SK-N-SH treated with all-trans-retinoic acid at 6 μM for 48 hours (cell line): ENCODE results near the gene SLC4A1AP.

Experiments used
- ATAC-seq: fragments of 200-7000 bp; cut with Tn5 transposase; 3 replicates; pipeline ENCODE4 v1.9.1; 2020; ENCODE audit warnings: mild to moderate bottlenecking, moderate library complexity
- ARNTL ChIP-seq: fragments of 450-650 bp; formaldehyde crosslinking; IDR thresholded peaks from 2 replicates; pipeline ENCODE4 v1.5.0; 2020; ENCODE audit warnings: low read depth, mild to moderate bottlenecking, moderate library complexity, borderline replicate concordance
- BACH2 ChIP-seq: fragments of 250-450 bp; sonication (Bioruptor Pico); IDR thresholded peaks from 2 replicates; pipeline ENCODE4 v1.9.0; 2021; ENCODE audit warnings: mild to moderate bottlenecking, borderline replicate concordance
- CSDC2 ChIP-seq: fragments of 250-450 bp; sonication (Bioruptor Pico); IDR thresholded peaks from 2 replicates; pipeline ENCODE4 v1.5.0; 2020; ENCODE audit warnings: mild to moderate bottlenecking, moderate library complexity
- ESRRG ChIP-seq: fragments of 250-450 bp; sonication (Bioruptor Pico); IDR thresholded peaks from 2 replicates; pipeline ENCODE4 v1.6.1; 2021; ENCODE audit warnings: mild to moderate bottlenecking
- GLIS3 ChIP-seq: fragments of 250-450 bp; sonication (Bioruptor Pico); IDR thresholded peaks from 2 replicates; pipeline ENCODE4 v1.5.0; 2020; ENCODE audit warnings: mild to moderate bottlenecking, moderate library complexity
- ISL1 ChIP-seq: fragments of 250-450 bp; sonication (Bioruptor Pico); IDR thresholded peaks from 2 replicates; pipeline ENCODE4 v2.1.2; 2022; ENCODE audit warnings: mild to moderate bottlenecking, moderate library complexity
- OSR1 ChIP-seq: fragments of 250-450 bp; sonication (Bioruptor Pico); IDR thresholded peaks from 2 replicates; pipeline ENCODE4 v1.8.0; 2022; ENCODE audit warnings: moderate library complexity, mild to moderate bottlenecking, inconsistent platforms
- PATZ1 ChIP-seq: fragments of 250-450 bp; sonication (Bioruptor Pico); IDR thresholded peaks from 2 replicates; pipeline ENCODE4 v1.8.0; 2020; ENCODE audit warnings: mild to moderate bottlenecking, moderate library complexity, borderline replicate concordance
- POU6F1 ChIP-seq: fragments of 250-450 bp; sonication (Bioruptor Pico); IDR thresholded peaks from 2 replicates; pipeline ENCODE4 v1.8.0; 2021; ENCODE audit warnings: low read depth, mild to moderate bottlenecking, moderate library complexity, borderline replicate concordance
- PPARA ChIP-seq: fragments of 250-450 bp; sonication (Bioruptor Pico); IDR thresholded peaks from 2 replicates; pipeline ENCODE4 v1.5.0; 2020; ENCODE audit warnings: mild to moderate bottlenecking, borderline replicate concordance
- RARB ChIP-seq: fragments of 250-450 bp; sonication (Bioruptor Pico); IDR thresholded peaks from 2 replicates; pipeline ENCODE4 v1.8.0; 2021; ENCODE audit warnings: mild to moderate bottlenecking, moderate library complexity
- SNAI2 ChIP-seq: fragments of 250-450 bp; sonication (Bioruptor Pico); IDR thresholded peaks from 2 replicates; pipeline ENCODE4 v1.5.0; 2020; ENCODE audit warnings: mild to moderate bottlenecking, moderate library complexity
- TCF4 ChIP-seq: fragments of 250-450 bp; sonication (Bioruptor Pico); IDR thresholded peaks from 2 replicates; pipeline ENCODE4 v1.8.0; 2021; ENCODE audit warnings: mild to moderate bottlenecking, moderate library complexity, borderline replicate concordance
- TOX ChIP-seq: fragments of 250-450 bp; sonication (Bioruptor Pico); IDR thresholded peaks from 2 replicates; pipeline ENCODE4 v1.8.0; 2021; ENCODE audit warnings: mild to moderate bottlenecking, moderate library complexity, borderline replicate concordance
- TSHZ2 ChIP-seq: fragments of 250-450 bp; sonication (Bioruptor Pico); IDR thresholded peaks from 2 replicates; pipeline ENCODE4 v1.5.0; 2020; ENCODE audit warnings: mild to moderate bottlenecking, moderate library complexity
- ZC3H10 ChIP-seq: fragments of 250-450 bp; sonication (Bioruptor Pico); IDR thresholded peaks from 2 replicates; pipeline ENCODE4 v1.5.1; 2021; ENCODE audit warnings: mild to moderate bottlenecking, moderate library complexity
- ZFP3 ChIP-seq: fragments of 250-450 bp; sonication (Bioruptor Pico); IDR thresholded peaks from 2 replicates; pipeline ENCODE4 v1.5.0; 2020; ENCODE audit warnings: mild to moderate bottlenecking, moderate library complexity
- ZFP30 ChIP-seq: fragments of 450-650 bp; formaldehyde crosslinking; IDR thresholded peaks from 2 replicates; pipeline ENCODE4 v1.5.0; 2022; ENCODE audit warnings: mild to moderate bottlenecking, moderate library complexity
- ZNF565 ChIP-seq: fragments of 450-650 bp; formaldehyde crosslinking; conservative IDR thresholded peaks from 2 replicates; pipeline ENCODE4 v1.5.0; 2020; ENCODE audit warnings: low read depth, mild to moderate bottlenecking, moderate library complexity
- ZNF70 ChIP-seq: fragments of 450-650 bp; formaldehyde crosslinking; IDR thresholded peaks from 2 replicates; pipeline ENCODE4 v1.5.0; 2020; ENCODE audit warnings: mild to moderate bottlenecking, moderate library complexity
- ZNF8 ChIP-seq: fragments of 450-650 bp; formaldehyde crosslinking; IDR thresholded peaks from 2 replicates; pipeline ENCODE4 v1.5.0; 2020; ENCODE audit warnings: mild to moderate bottlenecking, moderate library complexity
- TF ChIP-seq, protein P1 (sequence below): fragments of 250-450 bp; sonication (Bioruptor Pico); IDR thresholded peaks from 2 replicates; pipeline ENCODE4 v1.5.1; 2020; ENCODE audit warnings: low read depth, mild to moderate bottlenecking, moderate library complexity
- TF ChIP-seq, protein P2 (sequence below): fragments of 250-450 bp; sonication (Bioruptor Pico); IDR thresholded peaks from 2 replicates; pipeline ENCODE4 v1.5.1; 2021; ENCODE audit warnings: mild to moderate bottlenecking, moderate library complexity

SLC4A1AP gene

DNA sequence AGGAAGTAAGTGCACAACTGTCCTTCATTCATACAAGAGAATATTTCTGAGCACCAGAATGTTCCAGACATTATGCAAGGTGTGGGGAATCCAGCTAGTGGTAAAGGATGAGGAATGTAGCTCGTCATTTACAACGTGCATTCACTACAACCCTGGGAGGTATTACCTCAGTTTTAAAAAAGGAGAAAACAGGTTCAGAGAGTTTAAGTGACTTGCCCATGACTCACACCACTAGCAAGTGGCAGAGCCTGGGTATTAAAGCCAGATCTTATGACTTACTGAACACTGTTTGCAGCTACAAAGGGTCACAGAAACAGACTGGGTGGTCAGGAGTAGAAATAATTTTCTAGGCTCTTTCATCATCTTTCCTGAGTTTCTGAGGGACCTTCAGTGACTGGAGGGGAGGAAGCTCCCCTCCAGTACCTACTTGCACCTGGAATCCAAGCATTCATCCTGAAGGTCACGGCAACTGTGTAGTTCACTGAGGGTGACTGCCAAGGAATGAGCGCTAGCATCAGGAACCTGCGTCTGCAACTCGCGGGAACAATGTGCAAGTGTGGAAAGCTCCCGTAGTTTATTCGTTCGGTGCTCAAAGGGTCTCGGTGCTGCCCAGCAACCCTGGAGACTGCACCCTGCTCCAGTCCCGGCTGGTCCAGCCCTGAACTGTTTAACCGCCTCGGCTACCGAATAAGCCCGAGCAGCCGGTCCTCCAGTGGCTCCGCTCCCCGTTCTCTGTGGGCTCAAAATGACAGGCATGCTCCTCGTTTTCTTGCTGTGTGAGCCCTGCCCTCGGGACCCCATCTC, 35.5 kb upstream of the SLC4A1AP start:
- ATAC-seq: peak; percentile 74
- TF ChIP-seq SNAI2: no peak
- TF ChIP-seq BACH2 (CRISPR knock-in tag): no peak
- TF ChIP-seq PATZ1 (CRISPR knock-in tag): no peak
- TF ChIP-seq OSR1: no peak
- TF ChIP-seq GLIS3 (CRISPR knock-in tag): no peak
- TF ChIP-seq ZNF8 (CRISPR knock-in tag): no peak
- TF ChIP-seq ZFP3: no peak
- TF ChIP-seq PPARA (CRISPR knock-in tag): no peak
- TF ChIP-seq ZNF70 (CRISPR knock-in tag): no peak
- TF ChIP-seq TCF4 (CRISPR knock-in tag): no peak
- TF ChIP-seq ZNF565 (CRISPR knock-in tag): 0 out of 2 replicates have a peak, but pooled peaks have one; percentile 37
- TF ChIP-seq, protein P1, sequence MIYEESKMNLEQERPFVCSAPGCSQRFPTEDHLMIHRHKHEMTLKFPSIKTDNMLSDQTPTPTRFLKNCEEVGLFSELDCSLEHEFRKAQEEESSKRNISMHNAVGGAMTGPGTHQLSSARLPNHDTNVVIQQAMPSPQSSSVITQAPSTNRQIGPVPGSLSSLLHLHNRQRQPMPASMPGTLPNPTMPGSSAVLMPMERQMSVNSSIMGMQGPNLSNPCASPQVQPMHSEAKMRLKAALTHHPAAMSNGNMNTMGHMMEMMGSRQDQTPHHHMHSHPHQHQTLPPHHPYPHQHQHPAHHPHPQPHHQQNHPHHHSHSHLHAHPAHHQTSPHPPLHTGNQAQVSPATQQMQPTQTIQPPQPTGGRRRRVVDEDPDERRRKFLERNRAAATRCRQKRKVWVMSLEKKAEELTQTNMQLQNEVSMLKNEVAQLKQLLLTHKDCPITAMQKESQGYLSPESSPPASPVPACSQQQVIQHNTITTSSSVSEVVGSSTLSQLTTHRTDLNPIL (CRISPR knock-in tag): peak; percentile 85
- TF ChIP-seq ARNTL (CRISPR knock-in tag): no peak
- no peak for TF ChIP-seq RARB (CRISPR knock-in tag)
- TF ChIP-seq ZC3H10 (CRISPR knock-in tag): no peak
- TF ChIP-seq TSHZ2: no peak
- TF ChIP-seq ESRRG (CRISPR knock-in tag): 0 out of 2 replicates have a peak, but pooled peaks have one; percentile 3
- no peak for TF ChIP-seq ZFP30
- TF ChIP-seq ISL1 (CRISPR knock-in tag): peak; percentile 71
- 0 out of 2 replicates have a peak, but pooled peaks have one; percentile 24 for TF ChIP-seq CSDC2 (CRISPR knock-in tag)
- peak; percentile 48; the same call in 1 of the 2 replicates for TF ChIP-seq TOX
- TF ChIP-seq POU6F1 (CRISPR knock-in tag): no peak
- TF ChIP-seq, protein P2, sequence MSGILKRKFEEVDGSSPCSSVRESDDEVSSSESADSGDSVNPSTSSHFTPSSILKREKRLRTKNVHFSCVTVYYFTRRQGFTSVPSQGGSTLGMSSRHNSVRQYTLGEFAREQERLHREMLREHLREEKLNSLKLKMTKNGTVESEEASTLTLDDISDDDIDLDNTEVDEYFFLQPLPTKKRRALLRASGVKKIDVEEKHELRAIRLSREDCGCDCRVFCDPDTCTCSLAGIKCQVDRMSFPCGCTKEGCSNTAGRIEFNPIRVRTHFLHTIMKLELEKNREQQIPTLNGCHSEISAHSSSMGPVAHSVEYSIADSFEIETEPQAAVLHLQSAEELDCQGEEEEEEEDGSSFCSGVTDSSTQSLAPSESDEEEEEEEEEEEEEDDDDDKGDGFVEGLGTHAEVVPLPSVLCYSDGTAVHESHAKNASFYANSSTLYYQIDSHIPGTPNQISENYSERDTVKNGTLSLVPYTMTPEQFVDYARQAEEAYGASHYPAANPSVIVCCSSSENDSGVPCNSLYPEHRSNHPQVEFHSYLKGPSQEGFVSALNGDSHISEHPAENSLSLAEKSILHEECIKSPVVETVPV: no peak
- TF ChIP-seq, all 23 proteins: peak for 6
